Vagina (tissue), 2 donors: ENCODE measurements around the gene ALOX12. TPM values are rescaled to one million over a fixed set of nuclear protein-coding genes. Genes with fewer than 3 reads are reported as not detected.

Source experiments
- DNase-seq, 2 donors: peaks; one replicate each; pipeline ENCODE4 v3.0.0-alpha.2; 2017; ENCODE audit errors: extremely low spot score in 2 of 2
- H3K27ac ChIP-seq: fragments of 200-600 bp; sonication (generic); one replicate; pipeline ENCODE4 v1.5.1; 2019
- H3K27me3 ChIP-seq: fragments of 200-600 bp; sonication (generic); one replicate; pipeline ENCODE4 v1.5.1; 2019
- H3K36me3 ChIP-seq, 2 donors: fragments of 200-600 bp; sonication (generic); one replicate each; pipeline ENCODE4 v1.5.1; 2017 to 2019
- H3K4me1 ChIP-seq: fragments of 200-600 bp; sonication (generic); one replicate; pipeline ENCODE4 v1.5.1; 2019
- H3K4me3 ChIP-seq, 2 donors: fragments of 200-600 bp; sonication (generic); 1 replicate in 1 of 2; 2 replicates in 1 of 2; pipeline ENCODE4 v1.5.1; 2016 to 2019
- H3K9me3 ChIP-seq: fragments of 200-600 bp; sonication (generic); one replicate; pipeline ENCODE4 v1.5.1; 2019
- CTCF ChIP-seq, 3 experiments: fragments of 450-650 bp in 2 of 3; fragments of 200-600 bp in 1 of 3; sonication (generic) in 1 of 3; IDR thresholded peaks; one replicate each; pipeline ENCODE4 v1.5.1; 2017 to 2019; ENCODE audit warnings: antibody characterized with exemption in 3 of 3, mild to moderate bottlenecking in 2 of 3, moderate library complexity in 2 of 3
- POLR2A ChIP-seq, 2 donors: fragments of 450-650 bp; IDR thresholded peaks; one replicate each; pipeline ENCODE4 v1.6.1; 2017; ENCODE audit warnings: antibody characterized with exemption in 2 of 2, mild to moderate bottlenecking in 2 of 2, moderate library complexity in 2 of 2
- POLR2AphosphoS5 ChIP-seq, 2 donors: sonication (generic); formaldehyde crosslinking; IDR thresholded peaks; one replicate each; pipeline ENCODE4 v1.9.0; 2017; ENCODE audit warnings: antibody characterized with exemption in 2 of 2, mild to moderate bottlenecking in 2 of 2, low read depth in 1 of 2; ENCODE audit not compliant: insufficient read depth in 1 of 2
- intact Hi-C: fragments of 100-400 bp; cut with DNase I; formaldehyde crosslinking; loops from one replicate; pipeline ENCODE4 v1.15.1; 2023
- total RNA-seq: library from RNA; depleted of rRNA; stranded (reverse); fragments of >200 nt; gene quantifications from one replicate; pipeline ENCODE4 v1.2.3, GENCODE V29; 2016

The ALOX12 gene
- total RNA-seq, 1 donor from 2014 or later = 16.0 TPM

GRCh38 chr17:6996256-6997011 lies 585 bp downstream of the ALOX12 start:
- Histone ChIP-seq H3K27ac (no peak overlapping the region), H3K9me3 (no peaks in the 10 kb centered on the region), H3K4me3 (peak overlapping the region; percentile 42 to 47), H3K27me3 (no peaks in the 10 kb centered on the region), H3K4me1 (peaks cover 23% of the 10 kb centered on the region), H3K36me3 (peaks cover 0 to 31% of the 10 kb centered on the region in 2 donors)
- no peak for DNase-seq
- peak in 1 of 2 donors; percentile 11 for TF ChIP-seq POLR2AphosphoS5 (IDR thresholded peaks at IDR 0.05; ENCODE audit: insufficient read depth in 1 of 2, low read depth in 1 of 2)
- no peak for TF ChIP-seq CTCF (IDR thresholded peaks at IDR 0.05)
- intact Hi-C loops = no loop called here

- TF ChIP-seq CTCF (IDR thresholded peaks at IDR 0.05) (no peak), POLR2A (IDR thresholded peaks at IDR 0.05) (no peak), POLR2AphosphoS5 (IDR thresholded peaks at IDR 0.05; ENCODE audit: insufficient read depth in 1 of 2, low read depth in 1 of 2) (no peak)
- Histone ChIP-seq H3K9me3 (no peaks in the 10 kb centered on the region), H3K36me3 (peaks cover 0 to 36% of the 10 kb centered on the region in 2 donors), H3K4me3 (peak overlapping the region in 1 of 2 donors; percentile 42), H3K27ac (no peak overlapping the region), H3K4me1 (peaks cover 23% of the 10 kb centered on the region), H3K27me3 (no peaks in the 10 kb centered on the region)
- no peak for DNase-seq
- intact Hi-C loops = no loop called here
Measured at GRCh38 chr17:6997171-6997570, 1.3 kb downstream of the ALOX12 start.

- Histone ChIP-seq H3K4me3 (no peak overlapping the region), H3K36me3 (peaks cover 0 to 45% of the 10 kb centered on the region in 2 donors), H3K27me3 (no peaks in the 10 kb centered on the region), H3K27ac (no peak overlapping the region), H3K4me1 (peaks cover 23% of the 10 kb centered on the region), H3K9me3 (no peaks in the 10 kb centered on the region)
- TF ChIP-seq POLR2AphosphoS5 (IDR thresholded peaks at IDR 0.05; ENCODE audit: insufficient read depth in 1 of 2, low read depth in 1 of 2) (no peak), CTCF (IDR thresholded peaks at IDR 0.05) (no peak), POLR2A (IDR thresholded peaks at IDR 0.05) (no peak)
- no peak for DNase-seq
- intact Hi-C loops = no loop called here
Measured at GRCh38 chr17:6998855-6999508, 3.1 kb downstream of the ALOX12 start.

GRCh38 chr17:7001318-7001961 lies 5.6 kb downstream of the ALOX12 start:
- peaks cover 7% of the 10 kb centered on the region for H3K4me1 ChIP-seq
- DNase-seq = no peak
- TF ChIP-seq CTCF (IDR thresholded peaks at IDR 0.05) (peak in 1 of 3 experiments; percentile 27), POLR2A (IDR thresholded peaks at IDR 0.05) (no peak)
- H3K36me3 ChIP-seq = peaks cover 0 to 45% of the 10 kb centered on the region in 2 donors
- H3K27me3 ChIP-seq = no peaks in the 10 kb centered on the region
- H3K9me3 ChIP-seq = no peaks in the 10 kb centered on the region
- intact Hi-C loops = loop anchor here (10.0 kb wide), 1 partner anchor 337 kb away; no protein-coding TSS in a partner anchor
- no peak overlapping the region for H3K4me3 ChIP-seq
- H3K27ac ChIP-seq = no peak overlapping the region
